Keratinocyte (primary cell): ENCODE measurements around the gene TSHZ2. TPM values are rescaled to one million over a fixed set of nuclear protein-coding genes. Genes with fewer than 3 reads are reported as not detected.

Experiments used
- DNase-seq: peaks from one replicate; pipeline ENCODE4 v3.0.0-alpha.2; 2011; ENCODE audit warnings: low read depth, missing footprints, low spot score
- FAIRE-seq: peaks from 2 replicates; lab custom pipeline; 2011; peaks lifted over from hg19 to GRCh38; lab: Jason Lieb, UNC
- H2AFZ ChIP-seq: 2 replicates; pipeline ENCODE4 v1.6.0; 2012; ENCODE audit warnings: low read length, control low read depth, inconsistent platforms; ENCODE audit not compliant: control insufficient read depth
- H3K27ac ChIP-seq: 2 replicates; pipeline ENCODE4 v1.5.1; 2011; ENCODE audit warnings: low read length; ENCODE audit not compliant: control insufficient read depth, insufficient read depth
- H3K27me3 ChIP-seq: 3 replicates; pipeline ENCODE4 v1.6.0; 2011; ENCODE audit warnings: low read length; ENCODE audit not compliant: control insufficient read depth, insufficient read depth; ENCODE audit errors: extremely low read depth
- H3K36me3 ChIP-seq, 2 experiments: 2 replicates in 1 of 2; 3 replicates in 1 of 2; pipeline ENCODE4 v1.5.1; 2011; ENCODE audit warnings: low read length in 2 of 2, mild to moderate bottlenecking in 1 of 2; ENCODE audit not compliant: control insufficient read depth in 2 of 2, insufficient read depth in 2 of 2; ENCODE audit errors: extremely low read depth in 1 of 2
- H3K4me1 ChIP-seq: 3 replicates; pipeline ENCODE4 v1.5.1; 2011; ENCODE audit warnings: low read length; ENCODE audit not compliant: control insufficient read depth, insufficient read depth; ENCODE audit errors: extremely low read depth
- H3K4me2 ChIP-seq: 3 replicates; pipeline ENCODE4 v1.6.0; 2011; ENCODE audit warnings: low read depth, low read length; ENCODE audit not compliant: control insufficient read depth, insufficient read depth; ENCODE audit errors: extremely low read depth
- H3K4me3 ChIP-seq, 3 experiments: fragments of 200-600 bp in 1 of 3; sonication (generic) in 1 of 3; 2 replicates in 2 of 3; 3 replicates in 1 of 3; pipeline ENCODE4 v1.5.1; 2011 to 2016; ENCODE audit warnings: low read length in 3 of 3, mild to moderate bottlenecking in 3 of 3, control low read depth in 2 of 3, inconsistent platforms in 1 of 3, low read depth in 1 of 3, mixed read lengths in 1 of 3, mixed run types in 1 of 3, moderate library complexity in 1 of 3; ENCODE audit not compliant: control insufficient read depth in 2 of 3, insufficient read depth in 2 of 3; ENCODE audit errors: extremely low read depth in 1 of 3
- H3K79me2 ChIP-seq: 2 replicates; pipeline ENCODE4 v1.6.0; 2012; ENCODE audit warnings: low read length; ENCODE audit not compliant: control insufficient read depth, insufficient read depth
- H3K9ac ChIP-seq: 3 replicates; pipeline ENCODE4 v1.6.0; 2011; ENCODE audit warnings: low read length; ENCODE audit not compliant: control insufficient read depth, insufficient read depth; ENCODE audit errors: extremely low read depth
- H3K9me1 ChIP-seq: 3 replicates; pipeline ENCODE4 v1.6.0; 2011; ENCODE audit warnings: low read length; ENCODE audit not compliant: control insufficient read depth, insufficient read depth; ENCODE audit errors: extremely low read depth
- H3K9me3 ChIP-seq: 2 replicates; pipeline ENCODE4 v1.5.1; 2012; ENCODE audit warnings: low read depth, low read length; ENCODE audit not compliant: control insufficient read depth
- H4K20me1 ChIP-seq: 3 replicates; pipeline ENCODE4 v1.6.0; 2011; ENCODE audit warnings: low read length; ENCODE audit not compliant: control insufficient read depth, insufficient read depth; ENCODE audit errors: extremely low read depth
- CTCF ChIP-seq, 3 experiments: IDR thresholded peaks in 1 of 3; conservative IDR thresholded peaks in 1 of 3; optimal IDR thresholded peaks in 1 of 3; 2 replicates in 2 of 3; 3 replicates in 1 of 3; pipeline versions ENCODE3 to v1.5.1; 2011; ENCODE audit warnings: low read length in 3 of 3, mild to moderate bottlenecking in 3 of 3, moderate library complexity in 2 of 3, control low read depth in 1 of 3, inconsistent platforms in 1 of 3; ENCODE audit not compliant: insufficient read depth in 2 of 3; ENCODE audit errors: extremely low read depth in 1 of 3
- EZH2 ChIP-seq: IDR thresholded peaks from one replicate; pipeline ENCODE4 v1.6.1; 2012; ENCODE audit warnings: inconsistent platforms, mild to moderate bottlenecking, low read length, moderate library complexity
- dilution Hi-C: fragments of 300-500 bp; cut with MboI; formaldehyde crosslinking; loops from one replicate; pipeline ENCODE4 v1.7.0; 2020; ENCODE audit warnings: low sequenced_read_pairs; ENCODE audit not compliant: extremely low pct_ligation_motif_present
- polyA plus RNA-seq, 5 experiments: library from polyadenylated mRNA; depleted of rRNA in 3 of 5; stranded (reverse) in 3 of 5; stranded (forward) in 1 of 5; unstranded in 1 of 5; fragments of >200 nt; gene quantifications; 1 replicate in 1 of 5; 2 replicates in 3 of 5; 3 replicates in 1 of 5; pipeline versions ENCODE4 v1.2.1 to v1.2.3, GENCODE V29; 2011 to 2012; ENCODE audit warnings: missing spikeins in 2 of 5, low read depth in 1 of 5, low replicate concordance in 1 of 5

Gene TSHZ2
- polyA plus RNA-seq, 1 donor (not counting 4 experiments of a cell fraction or from before 2014, with no cell fraction given): 1.1 TPM

- FAIRE-seq (no peak), DNase-seq (no peak)
- H3K9me1 ChIP-seq: no peaks in the 10 kb centered on the region
- H3K4me2 ChIP-seq: no peak overlapping the region
- H3K27ac ChIP-seq: no peak overlapping the region
- TF ChIP-seq CTCF (optimal IDR thresholded peaks at IDR 0.05 in 1 of 3, IDR thresholded peaks at IDR 0.05 in 1 of 3, conservative IDR thresholded peaks at IDR 0.05 in 1 of 3; ENCODE audit: extremely low read depth in 1 of 3, insufficient read depth in 2 of 3, low read length in 3 of 3): no peak
- no peak for TF ChIP-seq EZH2
- no peak overlapping the region for H3K4me3 ChIP-seq
- H3K9ac ChIP-seq: no peak overlapping the region
- H2AFZ ChIP-seq: no peak overlapping the region
- dilution Hi-C loops: no loop called here
- no peaks in the 10 kb centered on the region for H3K36me3 ChIP-seq
- H3K4me1 ChIP-seq: peaks cover 22% of the 10 kb centered on the region
- H3K79me2 ChIP-seq: no peaks in the 10 kb centered on the region
- no peaks in the 10 kb centered on the region for H3K27me3 ChIP-seq
- no peaks in the 10 kb centered on the region for H3K9me3 ChIP-seq
- no peaks in the 10 kb centered on the region for H4K20me1 ChIP-seq
Measured at GRCh38 chr20:53079828-53080686, 107.9 kb downstream of the TSHZ2 start.

GRCh38 chr20:53080687-53080962, 108.5 kb downstream of the TSHZ2 start:
- no peak for TF ChIP-seq EZH2
- no peak for TF ChIP-seq CTCF (optimal IDR thresholded peaks at IDR 0.05 in 1 of 3, IDR thresholded peaks at IDR 0.05 in 1 of 3, conservative IDR thresholded peaks at IDR 0.05 in 1 of 3; ENCODE audit: extremely low read depth in 1 of 3, insufficient read depth in 2 of 3, low read length in 3 of 3)
- dilution Hi-C loops: no loop called here
- Histone ChIP-seq H2AFZ (no peak overlapping the region), H3K36me3 (no peaks in the 10 kb centered on the region), H3K4me3 (no peak overlapping the region), H3K9me3 (no peaks in the 10 kb centered on the region), H3K4me2 (no peak overlapping the region), H3K27ac (peak overlapping the region; percentile 13), H3K4me1 (peaks cover 17% of the 10 kb centered on the region), H3K9ac (no peak overlapping the region), H3K79me2 (no peaks in the 10 kb centered on the region), H3K9me1 (no peaks in the 10 kb centered on the region), H3K27me3 (no peaks in the 10 kb centered on the region), H4K20me1 (no peaks in the 10 kb centered on the region)
- FAIRE-seq: no peak
- no peak for DNase-seq
